ENCODE measurements around the gene REPS1.
"Not testable (repeated sequence)": the region's sequence is repeated elsewhere in the genome, so short reads cannot be mapped to it uniquely, and the experiment has no call there.

Gene REPS1

GRCh38 chr6:139003751-139004150 is 15.7 kb upstream of the REPS1 start:
- no peak for DNase-seq (ENCODE audit: low read depth, low spot score)

DNA sequence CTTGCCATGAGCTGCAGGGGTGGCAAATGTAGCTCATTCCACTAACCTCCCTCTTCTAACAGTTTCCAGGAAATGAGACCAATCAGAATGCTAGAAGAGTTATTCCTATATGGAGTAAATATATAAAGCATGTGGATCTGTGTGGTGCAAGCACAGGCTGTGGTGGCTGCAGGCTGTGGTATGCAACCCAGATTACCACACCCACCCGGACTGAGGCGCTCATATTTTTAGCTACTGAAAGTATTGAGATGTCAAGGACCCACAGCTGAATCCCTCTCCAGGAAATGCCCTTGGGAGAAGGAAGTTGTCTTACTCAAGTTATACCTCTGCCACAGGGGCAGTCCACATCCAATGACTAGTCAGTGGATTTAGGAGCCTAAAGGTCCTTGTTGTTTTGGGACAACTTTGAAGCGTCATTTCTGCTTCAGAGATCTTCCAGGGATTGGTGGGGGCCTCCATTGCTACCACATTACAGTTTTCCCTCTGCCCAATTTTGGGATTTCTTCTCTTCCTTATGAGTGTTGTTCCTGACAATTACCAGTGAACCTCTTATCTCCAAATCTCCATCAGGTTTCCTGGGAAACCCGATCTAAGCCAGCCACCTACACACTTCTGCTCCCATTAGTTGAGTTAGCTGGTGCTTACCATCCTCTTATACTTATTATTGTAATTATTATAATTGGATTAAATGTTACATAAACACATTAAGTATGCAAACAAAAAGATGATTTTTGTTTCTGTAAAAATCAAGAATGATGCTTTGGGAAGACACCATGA is 12.1 kb upstream of the REPS1 start:
- no peak for DNase-seq (ENCODE audit: low read depth, low spot score)

GRCh38 chr6:138997136-138997535 is 9.1 kb upstream of the REPS1 start:
- DNase-seq (ENCODE audit: low read depth, low spot score): no peak

- DNase-seq (ENCODE audit: low read depth, low spot score): no peak
Measured at GRCh38 chr6:138996524-138996923, 8.5 kb upstream of the REPS1 start.

DNA sequence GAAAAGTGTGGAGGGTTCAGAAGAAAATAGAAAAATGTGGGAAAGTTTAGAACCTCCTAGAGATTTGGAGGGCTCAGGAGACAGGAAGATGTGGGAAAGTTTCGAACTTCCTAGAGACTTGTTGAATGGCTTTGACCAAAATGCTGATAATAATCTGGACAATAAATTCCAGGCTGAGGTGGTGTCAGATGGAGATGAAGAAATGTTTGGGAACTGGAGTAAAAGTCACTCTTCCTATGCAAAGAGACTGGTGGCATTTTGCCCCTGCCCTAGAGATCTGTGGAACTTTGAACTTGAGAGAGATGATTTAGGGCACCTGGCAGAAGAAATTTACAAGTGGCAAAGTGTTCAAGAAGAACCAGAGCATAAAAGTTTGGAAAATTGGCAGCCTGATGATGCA is 5.4 kb upstream of the REPS1 start:
- DNase-seq (ENCODE audit: low read depth, low spot score): not testable (repeated sequence)

DNA sequence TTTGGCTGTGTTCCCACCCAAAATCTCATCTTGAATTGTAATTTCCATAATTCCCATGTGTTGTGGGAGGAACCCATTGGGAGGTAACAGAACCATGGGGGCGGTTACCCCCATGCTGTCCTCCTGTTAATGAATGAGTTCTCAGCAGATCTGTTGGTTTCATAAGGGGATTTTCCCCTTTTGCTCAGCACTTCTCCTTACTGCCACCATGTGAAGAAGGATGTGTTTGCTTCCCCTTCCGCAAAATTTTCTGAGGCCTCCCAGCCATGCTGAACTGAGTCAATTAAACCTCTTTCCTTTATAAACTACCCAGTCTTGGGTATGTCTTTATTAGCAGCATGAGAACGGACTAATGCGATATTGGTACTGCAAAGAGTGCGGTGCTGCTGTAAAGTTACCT is 4.9 kb upstream of the REPS1 start:
- DNase-seq (ENCODE audit: low read depth, low spot score): not testable (repeated sequence)

DNA sequence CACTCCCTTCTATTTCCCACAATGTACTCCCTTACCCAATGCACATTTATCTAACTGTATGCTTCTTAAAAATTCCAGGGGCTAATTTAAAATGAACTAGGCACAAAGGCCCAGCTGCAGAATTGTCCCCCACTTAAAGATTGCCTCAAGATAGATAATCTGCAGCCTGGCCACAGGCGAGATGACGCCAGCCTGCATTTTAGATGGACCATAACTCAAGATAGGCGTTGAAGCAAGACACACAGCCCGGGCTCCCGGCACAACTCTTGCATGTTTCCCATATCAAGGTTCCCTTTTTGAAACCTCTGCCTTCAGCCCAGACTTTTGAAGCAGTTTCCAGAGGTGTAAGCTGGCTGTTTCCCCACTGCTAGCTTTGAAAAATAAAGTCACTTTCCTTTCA is 3.2 kb upstream of the REPS1 start:
- DNase-seq (ENCODE audit: low read depth, low spot score): no peak

DNA sequence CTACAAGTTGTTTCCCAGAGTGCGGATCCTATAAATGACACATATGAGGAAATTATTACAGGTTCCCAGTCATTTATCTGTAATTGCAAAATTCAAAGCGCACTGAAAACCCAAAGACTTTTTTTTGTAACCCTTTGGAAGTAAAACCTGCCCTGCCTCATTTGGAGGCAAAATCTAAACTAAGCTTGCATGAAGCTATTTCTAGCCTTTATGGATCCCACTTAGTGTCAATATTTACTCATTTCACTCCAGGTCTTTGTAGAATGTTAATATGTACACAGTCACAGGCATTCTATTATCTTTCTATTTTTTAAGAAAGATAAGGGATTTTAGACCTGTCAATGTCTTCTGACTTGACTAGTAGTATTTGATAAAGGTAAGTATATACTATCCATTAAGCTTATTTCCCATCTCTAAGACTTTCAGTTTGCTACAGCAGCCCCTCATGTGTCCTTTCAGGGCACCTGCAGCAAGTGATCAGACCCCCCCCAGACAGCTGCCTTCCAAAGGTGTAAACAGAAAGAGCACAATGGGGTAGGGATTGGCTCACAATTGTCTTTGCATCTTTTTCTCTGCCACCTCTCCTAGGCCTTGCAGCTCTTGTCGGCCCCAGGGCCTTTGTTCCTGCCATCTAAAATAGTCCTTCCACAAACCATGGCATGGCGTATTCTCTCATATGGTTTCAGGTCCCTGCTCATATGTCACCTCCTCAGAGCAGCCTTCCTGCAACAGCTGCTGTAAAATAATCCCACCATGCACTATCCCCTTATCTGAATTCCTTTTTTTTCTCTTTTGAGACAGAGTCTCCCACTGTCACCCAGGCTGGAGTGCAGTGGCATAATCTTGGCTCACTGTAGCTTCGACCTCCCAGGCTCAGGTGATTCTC is 1.3 kb upstream of the REPS1 start:
- no peak for DNase-seq (ENCODE audit: low read depth, low spot score)

DNA sequence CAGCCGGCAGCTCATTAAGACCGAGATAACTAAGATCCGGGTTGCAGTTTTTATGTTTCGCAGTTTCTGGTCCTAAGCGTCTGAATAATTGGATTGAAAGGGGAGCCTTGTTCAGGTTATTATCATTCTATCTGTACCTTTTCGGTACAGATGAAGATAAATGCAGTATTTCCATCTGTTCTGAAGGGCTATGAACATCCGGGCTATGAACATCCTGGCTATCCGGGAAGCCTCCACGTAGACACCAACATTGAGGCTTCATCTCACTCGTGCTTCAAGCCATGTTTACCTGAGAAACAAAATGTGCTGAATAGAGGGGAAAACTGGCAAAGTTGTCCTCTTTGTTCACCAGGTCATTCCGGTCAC is 399 bp upstream of the REPS1 start:
- no peak for DNase-seq (ENCODE audit: low read depth, low spot score)

- DNase-seq (ENCODE audit: low read depth, low spot score): no peak
Measured at GRCh38 chr6:138987080-138987642, 892 bp downstream of the REPS1 start.

GRCh38 chr6:138986578-138986977 is 1.5 kb downstream of the REPS1 start:
- no peak for DNase-seq (ENCODE audit: low read depth, low spot score)

- no peak for DNase-seq (ENCODE audit: low read depth, low spot score)
Measured at GRCh38 chr6:138981416-138981815, 6.6 kb downstream of the REPS1 start.

DNA sequence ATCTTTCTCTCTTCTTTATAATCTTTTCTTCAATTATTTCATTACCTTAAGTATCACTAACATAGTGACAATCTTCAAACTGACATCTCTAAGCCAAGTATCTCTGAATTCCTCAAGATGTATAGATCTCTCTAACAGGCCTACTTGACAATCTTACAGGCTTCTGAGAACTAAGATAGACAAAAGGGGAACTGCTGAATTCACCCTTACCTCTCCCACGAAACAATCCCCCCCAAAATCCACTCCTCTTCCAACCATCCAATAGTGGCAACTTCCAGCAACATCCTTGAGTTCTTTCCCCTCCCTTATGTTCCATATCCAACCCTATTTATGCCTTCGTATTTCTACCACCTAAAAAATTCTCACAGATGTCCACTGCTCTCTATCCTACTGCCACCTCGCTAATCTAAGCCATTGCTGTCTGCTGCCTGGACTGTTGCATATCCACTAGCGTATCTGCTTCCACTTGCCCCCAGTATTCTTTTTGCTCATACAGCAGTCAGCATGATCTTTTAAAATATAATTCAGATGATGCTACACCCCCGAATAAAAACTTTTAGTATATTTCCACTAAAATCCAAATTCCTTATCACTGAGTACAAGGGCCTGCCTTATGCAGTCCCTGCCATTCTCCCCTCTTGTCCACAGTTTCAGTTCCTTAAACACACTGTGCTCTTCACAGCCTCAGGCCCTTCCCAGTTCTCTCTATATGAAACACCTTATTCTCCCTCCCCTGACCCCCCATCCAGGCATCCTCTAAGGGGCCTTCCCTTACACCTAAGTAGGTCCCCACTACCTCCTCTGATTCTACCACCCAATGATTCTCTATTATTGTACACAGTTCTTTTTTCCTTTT is 8.0 kb downstream of the REPS1 start:
- no peak for DNase-seq (ENCODE audit: low read depth, low spot score)

DNA sequence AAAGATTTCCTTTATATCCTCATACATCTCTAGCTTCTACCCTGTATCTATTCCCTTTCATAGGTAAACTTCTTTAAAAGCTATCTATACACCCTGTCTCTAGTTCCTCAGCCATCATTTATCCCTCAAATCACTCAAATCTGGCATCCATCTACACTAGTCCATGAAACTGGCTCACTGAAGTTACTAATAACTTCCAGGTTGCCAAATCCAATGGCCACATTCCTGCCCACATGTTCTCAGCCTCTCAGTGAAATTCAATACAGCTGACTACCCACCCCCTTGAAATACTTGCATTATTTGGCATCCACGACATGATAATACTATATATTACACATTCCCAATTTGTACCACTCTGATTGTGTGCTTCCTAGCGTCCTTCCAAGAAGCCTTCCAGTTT is 8.7 kb downstream of the REPS1 start:
- no peak for DNase-seq (ENCODE audit: low read depth, low spot score)

DNA sequence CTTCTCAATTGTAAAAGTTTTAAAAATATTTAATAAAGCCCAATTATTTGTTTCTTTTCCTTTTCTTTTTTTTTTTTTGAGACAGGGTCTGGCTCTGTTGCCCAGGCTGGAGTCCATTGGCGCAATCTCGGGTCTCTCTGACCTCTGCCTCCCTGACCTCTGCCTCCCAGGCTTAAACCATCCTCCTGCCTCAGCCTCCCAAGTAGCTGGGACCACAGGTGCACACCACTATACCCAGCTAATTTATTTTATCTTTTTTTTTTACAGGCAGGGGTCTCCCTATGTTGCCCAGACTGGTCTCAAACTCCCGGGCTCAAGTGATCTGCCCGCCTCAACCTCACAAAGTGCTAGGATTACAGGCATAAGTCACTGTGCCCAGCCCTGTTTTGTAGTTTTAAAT is 9.8 kb downstream of the REPS1 start:
- no peak for DNase-seq (ENCODE audit: low read depth, low spot score)

DNA sequence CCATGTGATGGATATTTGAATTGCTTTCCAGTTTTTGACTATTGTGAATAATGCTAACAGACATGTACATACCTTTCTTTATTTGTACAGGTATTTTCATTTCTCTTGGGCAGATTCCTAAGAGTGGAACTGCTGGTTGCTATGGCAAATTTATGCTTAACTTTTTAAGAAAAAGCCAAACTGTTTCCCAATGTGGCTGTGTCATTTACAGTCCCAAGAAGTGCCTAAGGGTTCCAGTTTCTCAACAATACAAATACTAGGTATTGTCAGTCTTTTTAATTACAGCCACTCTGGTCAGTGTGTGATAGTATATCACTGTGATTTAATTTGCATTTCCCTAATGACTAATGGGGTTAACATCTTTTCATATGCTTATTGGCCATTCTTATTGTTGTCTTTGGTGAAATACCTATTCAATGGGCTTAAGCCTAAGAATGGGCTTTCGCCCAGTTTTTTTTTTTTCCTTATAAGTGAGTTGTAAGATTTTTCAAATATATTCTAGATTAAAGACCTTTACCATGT is 10.3 kb downstream of the REPS1 start:
- DNase-seq (ENCODE audit: low read depth, low spot score): no peak

DNA sequence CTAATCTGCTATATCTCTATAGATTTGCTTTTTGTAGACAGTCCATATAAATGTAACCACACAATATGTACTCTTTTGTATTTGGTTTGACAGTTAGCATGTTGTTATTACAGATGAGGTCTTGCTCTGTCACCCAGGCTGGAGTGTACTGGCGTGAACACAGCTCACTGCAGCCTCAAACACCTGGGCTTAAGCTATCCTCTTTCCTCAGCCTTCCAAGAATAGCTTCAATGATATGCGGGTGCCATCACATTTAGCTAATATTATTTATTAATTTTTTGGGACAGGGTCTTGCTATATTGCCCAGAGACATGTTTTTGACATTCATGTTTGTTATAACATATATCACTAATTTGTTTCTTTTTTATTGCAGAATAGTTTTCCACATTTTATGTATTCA is 10.8 kb downstream of the REPS1 start:
- no peak for DNase-seq (ENCODE audit: low read depth, low spot score)

DNA sequence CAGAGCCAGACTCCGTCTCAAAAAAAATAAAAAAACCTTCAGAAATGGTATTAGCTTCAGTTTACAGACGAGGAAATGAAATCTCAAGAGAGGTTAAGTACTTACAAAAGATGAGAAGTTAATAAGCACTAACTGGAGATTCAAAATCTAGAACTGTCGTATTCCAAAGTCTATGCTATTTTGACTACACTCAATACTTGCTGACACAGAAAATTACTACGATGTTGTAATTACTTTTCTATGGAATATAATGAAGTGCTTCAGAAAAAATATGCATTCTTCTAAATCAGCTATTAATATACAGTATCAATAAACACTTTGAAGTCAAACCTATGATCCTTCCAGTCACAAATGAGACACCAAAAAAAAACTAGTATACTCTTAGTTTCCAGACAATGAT is 12.2 kb downstream of the REPS1 start:
- no peak for DNase-seq (ENCODE audit: low read depth, low spot score)

DNA sequence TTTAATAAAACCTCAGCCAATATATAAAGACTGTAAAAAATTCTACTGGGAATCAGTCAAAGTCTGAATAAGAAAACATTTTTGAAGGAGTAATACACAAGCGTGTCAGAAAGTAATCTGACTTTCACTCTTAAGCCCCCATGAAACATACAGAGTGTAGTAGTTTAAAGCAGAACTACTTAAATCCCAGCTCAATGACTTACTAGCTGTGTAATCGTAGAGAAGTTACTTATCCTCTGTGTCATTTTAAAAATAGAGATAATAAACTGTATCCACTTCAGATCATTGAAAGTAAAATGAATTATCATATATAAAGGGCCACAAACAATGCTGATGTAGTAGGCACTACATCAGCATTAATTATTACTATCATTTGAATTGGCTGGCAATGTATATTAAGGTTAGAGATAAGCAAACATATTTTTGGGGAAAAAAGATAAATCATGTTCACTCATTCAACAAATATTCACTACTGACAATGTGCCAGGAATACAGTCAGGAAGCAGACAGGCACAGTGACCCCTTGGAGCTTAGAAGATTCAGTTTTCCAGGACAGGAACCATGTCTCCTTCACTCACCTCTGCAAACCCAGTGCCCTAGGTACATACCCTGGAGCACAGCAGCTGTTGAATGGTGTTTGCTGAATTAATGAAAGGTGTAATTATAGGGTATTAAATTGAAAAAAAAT is 14.4 kb downstream of the REPS1 start:
- DNase-seq (ENCODE audit: low read depth, low spot score): no peak

DNA sequence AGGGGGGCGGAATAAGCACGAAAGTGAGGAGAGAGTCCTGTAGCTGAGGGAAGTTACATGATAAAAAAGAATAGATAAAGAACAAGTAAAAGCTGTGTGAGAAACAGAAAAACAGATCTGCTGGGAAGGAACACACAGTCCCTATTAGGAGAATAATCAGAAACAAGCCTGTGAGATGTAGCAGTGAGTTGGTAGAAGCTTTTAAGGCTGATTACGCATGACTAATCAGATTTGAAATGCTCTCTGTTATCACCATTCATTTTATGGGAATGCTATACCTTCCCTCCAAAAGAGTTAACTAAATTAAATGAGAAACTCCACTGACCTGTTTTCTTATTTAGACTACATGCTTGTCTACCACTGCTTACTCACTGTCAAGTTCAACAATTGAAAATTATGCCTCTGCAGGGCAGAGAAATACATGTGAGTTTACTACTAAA is 15.8 kb downstream of the REPS1 start:
- DNase-seq (ENCODE audit: low read depth, low spot score): no peak

DNA sequence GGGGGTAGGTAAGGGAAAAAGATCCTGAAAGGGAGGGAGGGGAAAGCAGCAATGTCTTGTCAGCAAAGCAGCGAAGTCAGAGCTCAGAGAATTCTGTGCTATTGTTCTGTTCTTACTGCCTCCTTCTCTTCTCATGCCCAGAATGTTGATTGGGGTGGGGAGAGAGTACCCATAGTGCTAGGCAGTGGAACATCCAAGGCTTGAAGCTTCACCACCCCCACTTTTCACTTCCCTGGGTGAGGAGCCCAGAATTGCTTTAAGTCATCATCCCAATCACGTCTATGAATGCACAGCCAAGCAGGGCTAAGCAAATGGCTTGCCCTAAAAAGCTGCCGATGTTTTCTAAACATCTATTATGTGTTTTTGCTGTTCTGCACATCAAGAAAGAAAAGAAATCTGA is 16.5 kb downstream of the REPS1 start:
- no peak for DNase-seq (ENCODE audit: low read depth, low spot score)
